Loucy (cell line): ENCODE data around the gene NMUR1.

ENCODE experiments used
- CTCF ChIP-seq: fragments of 200-600 bp; sonication (generic); conservative IDR thresholded peaks from 2 replicates; pipeline ENCODE4 v1.5.1; 2014; ENCODE audit warnings: mild to moderate bottlenecking, antibody characterized with exemption, low read length
- EZH2phosphoT487 ChIP-seq: fragments of 200-600 bp; IDR thresholded peaks from 2 replicates; pipeline ENCODE4 v1.6.1; 2018; ENCODE audit warnings: antibody characterized with exemption, mild to moderate bottlenecking, moderate library complexity, borderline replicate concordance

DNA sequence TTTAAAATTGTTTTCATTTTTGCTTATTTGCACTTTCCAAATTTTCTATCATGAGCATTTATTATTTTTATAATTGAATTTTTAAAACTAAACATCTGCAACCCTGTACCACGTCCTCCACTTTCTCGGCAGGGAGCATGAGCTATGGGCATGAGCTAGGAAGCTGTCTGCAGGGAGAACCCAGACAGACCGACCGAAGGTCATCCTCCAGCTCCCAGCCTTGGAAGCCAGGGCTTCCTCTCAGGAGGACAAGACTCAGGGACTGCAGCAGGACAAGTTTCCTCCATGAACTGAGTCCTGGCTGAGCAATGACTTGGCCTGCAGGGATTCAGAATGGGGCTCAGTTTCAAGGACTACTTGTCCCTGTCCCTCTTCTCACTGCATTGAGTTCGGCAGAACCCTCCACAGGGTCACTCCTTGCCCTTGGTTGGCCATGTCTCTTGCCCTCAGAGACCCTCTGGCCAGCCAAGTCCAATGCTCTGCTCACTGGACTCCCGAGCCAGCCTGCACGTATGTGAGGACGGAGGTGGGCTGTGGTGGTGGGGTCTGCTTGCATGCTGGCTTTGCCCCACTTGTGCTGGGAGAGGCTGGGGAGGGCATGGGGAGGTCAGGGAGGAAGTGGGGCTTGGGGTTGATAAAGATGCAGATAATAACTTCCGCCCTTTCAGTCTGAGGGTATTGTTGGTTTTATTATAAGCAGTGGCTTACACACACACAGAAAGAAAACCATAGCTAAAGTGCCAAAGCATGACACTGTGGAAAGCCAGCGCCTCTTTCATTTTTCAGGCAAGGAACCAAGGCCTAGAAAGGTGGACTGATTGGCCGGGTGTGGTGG lies 6.6 kb downstream of the NMUR1 start:
- TF ChIP-seq CTCF = no peak
- TF ChIP-seq EZH2phosphoT487 = peak; percentile 18; the same call in 1 of the 2 replicates
